ENCODE results near the gene TCF15. TPM values are rescaled to one million over a fixed set of nuclear protein-coding genes. Genes with fewer than 3 reads are reported as not detected.

The TCF15 gene
- total and polyA plus RNA-seq, 2 of the 8 experiments (the other 6 are each of a cell fraction or from before 2014, with no cell fraction given) = 3.7 to 6.9 TPM

- TF ChIP-seq, protein P1, sequence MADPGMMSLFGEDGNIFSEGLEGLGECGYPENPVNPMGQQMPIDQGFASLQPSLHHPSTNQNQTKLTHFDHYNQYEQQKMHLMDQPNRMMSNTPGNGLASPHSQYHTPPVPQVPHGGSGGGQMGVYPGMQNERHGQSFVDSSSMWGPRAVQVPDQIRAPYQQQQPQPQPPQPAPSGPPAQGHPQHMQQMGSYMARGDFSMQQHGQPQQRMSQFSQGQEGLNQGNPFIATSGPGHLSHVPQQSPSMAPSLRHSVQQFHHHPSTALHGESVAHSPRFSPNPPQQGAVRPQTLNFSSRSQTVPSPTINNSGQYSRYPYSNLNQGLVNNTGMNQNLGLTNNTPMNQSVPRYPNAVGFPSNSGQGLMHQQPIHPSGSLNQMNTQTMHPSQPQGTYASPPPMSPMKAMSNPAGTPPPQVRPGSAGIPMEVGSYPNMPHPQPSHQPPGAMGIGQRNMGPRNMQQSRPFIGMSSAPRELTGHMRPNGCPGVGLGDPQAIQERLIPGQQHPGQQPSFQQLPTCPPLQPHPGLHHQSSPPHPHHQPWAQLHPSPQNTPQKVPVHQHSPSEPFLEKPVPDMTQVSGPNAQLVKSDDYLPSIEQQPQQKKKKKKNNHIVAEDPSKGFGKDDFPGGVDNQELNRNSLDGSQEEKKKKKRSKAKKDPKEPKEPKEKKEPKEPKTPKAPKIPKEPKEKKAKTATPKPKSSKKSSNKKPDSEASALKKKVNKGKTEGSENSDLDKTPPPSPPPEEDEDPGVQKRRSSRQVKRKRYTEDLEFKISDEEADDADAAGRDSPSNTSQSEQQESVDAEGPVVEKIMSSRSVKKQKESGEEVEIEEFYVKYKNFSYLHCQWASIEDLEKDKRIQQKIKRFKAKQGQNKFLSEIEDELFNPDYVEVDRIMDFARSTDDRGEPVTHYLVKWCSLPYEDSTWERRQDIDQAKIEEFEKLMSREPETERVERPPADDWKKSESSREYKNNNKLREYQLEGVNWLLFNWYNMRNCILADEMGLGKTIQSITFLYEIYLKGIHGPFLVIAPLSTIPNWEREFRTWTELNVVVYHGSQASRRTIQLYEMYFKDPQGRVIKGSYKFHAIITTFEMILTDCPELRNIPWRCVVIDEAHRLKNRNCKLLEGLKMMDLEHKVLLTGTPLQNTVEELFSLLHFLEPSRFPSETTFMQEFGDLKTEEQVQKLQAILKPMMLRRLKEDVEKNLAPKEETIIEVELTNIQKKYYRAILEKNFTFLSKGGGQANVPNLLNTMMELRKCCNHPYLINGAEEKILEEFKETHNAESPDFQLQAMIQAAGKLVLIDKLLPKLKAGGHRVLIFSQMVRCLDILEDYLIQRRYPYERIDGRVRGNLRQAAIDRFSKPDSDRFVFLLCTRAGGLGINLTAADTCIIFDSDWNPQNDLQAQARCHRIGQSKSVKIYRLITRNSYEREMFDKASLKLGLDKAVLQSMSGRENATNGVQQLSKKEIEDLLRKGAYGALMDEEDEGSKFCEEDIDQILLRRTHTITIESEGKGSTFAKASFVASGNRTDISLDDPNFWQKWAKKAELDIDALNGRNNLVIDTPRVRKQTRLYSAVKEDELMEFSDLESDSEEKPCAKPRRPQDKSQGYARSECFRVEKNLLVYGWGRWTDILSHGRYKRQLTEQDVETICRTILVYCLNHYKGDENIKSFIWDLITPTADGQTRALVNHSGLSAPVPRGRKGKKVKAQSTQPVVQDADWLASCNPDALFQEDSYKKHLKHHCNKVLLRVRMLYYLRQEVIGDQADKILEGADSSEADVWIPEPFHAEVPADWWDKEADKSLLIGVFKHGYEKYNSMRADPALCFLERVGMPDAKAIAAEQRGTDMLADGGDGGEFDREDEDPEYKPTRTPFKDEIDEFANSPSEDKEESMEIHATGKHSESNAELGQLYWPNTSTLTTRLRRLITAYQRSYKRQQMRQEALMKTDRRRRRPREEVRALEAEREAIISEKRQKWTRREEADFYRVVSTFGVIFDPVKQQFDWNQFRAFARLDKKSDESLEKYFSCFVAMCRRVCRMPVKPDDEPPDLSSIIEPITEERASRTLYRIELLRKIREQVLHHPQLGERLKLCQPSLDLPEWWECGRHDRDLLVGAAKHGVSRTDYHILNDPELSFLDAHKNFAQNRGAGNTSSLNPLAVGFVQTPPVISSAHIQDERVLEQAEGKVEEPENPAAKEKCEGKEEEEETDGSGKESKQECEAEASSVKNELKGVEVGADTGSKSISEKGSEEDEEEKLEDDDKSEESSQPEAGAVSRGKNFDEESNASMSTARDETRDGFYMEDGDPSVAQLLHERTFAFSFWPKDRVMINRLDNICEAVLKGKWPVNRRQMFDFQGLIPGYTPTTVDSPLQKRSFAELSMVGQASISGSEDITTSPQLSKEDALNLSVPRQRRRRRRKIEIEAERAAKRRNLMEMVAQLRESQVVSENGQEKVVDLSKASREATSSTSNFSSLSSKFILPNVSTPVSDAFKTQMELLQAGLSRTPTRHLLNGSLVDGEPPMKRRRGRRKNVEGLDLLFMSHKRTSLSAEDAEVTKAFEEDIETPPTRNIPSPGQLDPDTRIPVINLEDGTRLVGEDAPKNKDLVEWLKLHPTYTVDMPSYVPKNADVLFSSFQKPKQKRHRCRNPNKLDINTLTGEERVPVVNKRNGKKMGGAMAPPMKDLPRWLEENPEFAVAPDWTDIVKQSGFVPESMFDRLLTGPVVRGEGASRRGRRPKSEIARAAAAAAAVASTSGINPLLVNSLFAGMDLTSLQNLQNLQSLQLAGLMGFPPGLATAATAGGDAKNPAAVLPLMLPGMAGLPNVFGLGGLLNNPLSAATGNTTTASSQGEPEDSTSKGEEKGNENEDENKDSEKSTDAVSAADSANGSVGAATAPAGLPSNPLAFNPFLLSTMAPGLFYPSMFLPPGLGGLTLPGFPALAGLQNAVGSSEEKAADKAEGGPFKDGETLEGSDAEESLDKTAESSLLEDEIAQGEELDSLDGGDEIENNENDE (IDR thresholded peaks at IDR 0.05; ENCODE audit: insufficient replicate concordance, low read length) = no peak
- TF ChIP-seq USF2 (IDR thresholded peaks at IDR 0.05; ENCODE audit: low read length) (no peak), KDM5A (IDR thresholded peaks at IDR 0.05; ENCODE audit: low read length) (no peak), ZNF274 (IDR thresholded peaks at IDR 0.05; ENCODE audit: borderline replicate concordance, extremely low read depth, low read length) (no peak), SIRT6 (IDR thresholded peaks at IDR 0.05; ENCODE audit: low read length) (no peak), RFX5 (IDR thresholded peaks at IDR 0.05; ENCODE audit: borderline replicate concordance, low read depth, low read length) (no peak), BCL11A (IDR thresholded peaks at IDR 0.05; ENCODE audit: low read depth in 2 of 2, low read length in 2 of 2) (no peak)
These were observed 11.1 kb upstream of the TCF15 start (continued) for GRCh38 chr20:621125-621756.

Measured in H1 (cell line).